GM21576 (cell line): ENCODE results near the gene ADCY7.

ENCODE experiments used
- ATAC-seq: cut with Tn5 transposase; IDR thresholded peaks from one replicate; pipeline ENCODE4 v1.9.1; 2021; ENCODE audit warnings: mild to moderate bottlenecking, moderate library complexity; ENCODE audit not compliant: unreplicated experiment

Gene ADCY7

DNA sequence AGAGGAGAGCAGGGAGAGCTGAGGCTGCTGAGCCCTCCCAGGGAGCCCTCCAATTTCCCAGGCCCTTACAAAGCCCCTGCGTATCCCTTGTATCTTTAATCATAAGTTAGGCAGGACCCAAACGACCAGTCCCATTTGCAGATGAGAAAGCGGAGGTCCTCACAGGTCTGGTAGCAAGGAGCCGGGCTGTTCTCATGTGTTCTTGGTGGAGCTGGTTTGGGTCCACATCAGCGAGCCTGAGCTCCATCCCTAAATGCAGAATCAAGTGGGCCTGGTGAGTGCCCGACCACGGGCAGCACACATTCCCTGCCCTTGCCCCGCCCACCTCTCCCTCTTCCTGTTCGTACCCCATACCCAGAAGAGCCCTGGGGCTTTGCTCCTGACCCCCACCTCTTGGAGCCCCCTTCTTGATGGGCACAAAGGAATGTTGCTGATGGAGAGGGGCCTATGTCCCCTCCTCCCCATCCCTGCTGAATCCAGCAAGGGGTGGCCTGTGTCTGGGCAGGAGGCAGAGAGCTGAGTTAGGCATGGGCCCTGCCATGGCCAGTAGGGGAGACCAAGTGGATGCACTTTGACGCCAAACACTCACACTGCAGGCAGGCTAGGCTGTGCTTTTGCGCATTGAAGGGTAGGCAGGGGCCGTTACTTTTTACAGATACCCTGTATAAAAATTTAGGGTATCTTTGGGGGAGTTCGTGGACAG lies 18.3 kb upstream of the ADCY7 start:
- no peak for ATAC-seq

DNA sequence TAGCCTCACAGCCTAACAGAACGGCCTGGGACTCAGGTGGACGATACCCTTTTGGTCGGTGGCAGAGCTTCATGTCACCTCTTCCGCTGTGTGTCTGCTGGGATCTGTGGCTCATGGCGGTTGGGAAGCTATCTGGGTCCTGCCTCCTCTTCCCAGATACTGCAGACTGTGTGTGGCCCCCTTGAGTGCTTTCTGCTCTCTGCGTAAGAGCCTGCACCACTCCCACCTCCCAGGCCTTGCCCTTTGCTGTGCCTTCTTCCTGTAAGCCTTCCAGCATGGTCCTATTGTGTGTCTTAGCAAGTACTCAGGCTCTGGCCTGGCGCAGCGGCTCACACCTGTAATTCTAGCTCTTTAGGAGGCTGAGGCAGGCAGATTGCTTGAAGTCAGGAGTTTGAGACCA lies 17.5 kb upstream of the ADCY7 start:
- ATAC-seq, result no peak

DNA sequence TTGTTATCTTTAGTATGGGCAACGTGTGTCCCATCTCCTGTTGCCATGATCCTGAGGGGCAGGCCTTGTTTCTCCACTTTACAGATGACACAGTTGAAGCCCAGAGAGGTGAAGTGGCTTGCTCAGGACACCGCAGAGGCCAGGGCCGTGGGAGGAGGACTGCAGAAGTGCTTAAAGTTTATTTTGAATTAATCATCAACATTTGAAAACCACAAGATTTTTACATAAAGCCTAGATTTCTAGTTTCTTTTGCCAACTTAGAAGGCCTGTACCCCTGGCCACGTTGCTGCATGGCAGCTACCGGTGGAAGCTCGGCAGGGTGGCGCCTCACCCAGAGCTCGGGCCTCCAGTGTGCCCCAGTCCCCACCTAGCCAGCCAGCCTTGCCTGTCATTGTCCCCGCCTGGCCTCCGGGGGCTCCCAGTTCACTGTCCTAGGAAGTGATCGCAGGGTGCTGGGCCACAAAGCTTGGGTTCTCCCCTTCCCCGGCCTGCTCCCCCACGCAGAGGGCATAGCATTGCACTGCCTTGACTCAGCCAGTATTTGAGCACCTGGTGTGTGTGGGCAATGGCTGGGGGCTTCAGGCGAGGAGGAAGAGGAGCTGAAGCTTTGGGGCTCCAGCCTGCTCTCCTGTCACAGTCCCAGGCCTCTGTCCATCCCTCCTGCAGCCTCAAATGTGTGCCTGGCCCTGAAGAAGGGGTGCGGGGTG lies 14.8 kb upstream of the ADCY7 start:
- no peak for ATAC-seq

DNA sequence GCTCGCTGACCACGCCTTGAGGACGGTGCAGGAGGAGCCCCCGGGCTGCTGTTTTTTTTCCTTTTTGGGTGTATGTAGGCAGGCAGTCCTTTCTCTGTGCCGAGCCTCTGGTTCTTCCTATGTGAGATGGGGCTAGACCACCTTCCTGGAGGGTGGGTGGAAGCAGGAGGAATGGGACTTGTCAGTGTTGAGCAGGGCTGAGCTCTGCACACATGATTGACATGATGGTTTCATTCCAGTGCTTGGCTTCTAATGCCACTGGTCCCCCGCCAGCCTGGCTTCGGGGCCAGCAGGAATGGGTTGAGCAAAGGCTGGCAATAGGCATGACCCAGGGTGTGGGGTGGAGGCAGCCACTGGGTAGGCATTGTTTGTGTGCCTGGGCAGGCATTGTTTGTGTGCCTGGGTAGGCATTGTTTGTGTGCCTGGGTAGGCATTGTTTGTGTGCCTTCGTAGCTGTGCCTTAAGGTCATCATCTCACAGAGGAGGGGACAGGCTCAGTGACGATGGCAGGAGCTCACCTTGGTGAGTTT lies 14.2 kb upstream of the ADCY7 start:
- no peak for ATAC-seq

DNA sequence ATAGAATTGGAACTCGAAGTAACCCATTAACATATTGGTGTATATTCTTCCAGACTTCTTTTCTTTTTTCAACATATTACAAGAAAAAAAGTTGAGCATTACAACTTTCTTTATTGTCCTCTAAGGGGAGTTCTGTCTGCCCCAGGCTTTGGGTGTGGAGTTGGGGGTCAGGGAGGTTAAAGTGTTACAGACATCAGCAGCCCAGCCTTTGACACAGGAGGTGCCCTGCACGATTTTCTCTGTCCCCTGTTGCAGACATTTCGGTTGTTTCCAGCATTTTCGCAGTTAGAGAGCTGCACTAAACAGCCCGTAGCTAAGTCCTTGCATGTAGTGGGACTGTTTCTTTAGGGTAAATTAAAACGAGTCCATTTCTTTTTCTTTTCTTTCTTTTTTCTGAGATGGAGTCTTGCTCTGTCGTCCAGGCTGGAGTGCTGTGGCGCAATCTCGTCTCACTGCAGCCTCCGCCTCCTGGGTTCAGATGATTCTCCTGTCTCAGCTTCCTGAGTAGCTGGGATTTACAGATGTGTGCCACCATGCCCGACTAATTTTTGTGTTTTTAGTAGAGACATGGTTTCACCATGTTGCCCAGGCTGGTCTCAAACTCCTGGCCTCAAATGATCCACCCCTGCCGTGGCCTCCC lies 13.4 kb upstream of the ADCY7 start:
- ATAC-seq, result no peak

DNA sequence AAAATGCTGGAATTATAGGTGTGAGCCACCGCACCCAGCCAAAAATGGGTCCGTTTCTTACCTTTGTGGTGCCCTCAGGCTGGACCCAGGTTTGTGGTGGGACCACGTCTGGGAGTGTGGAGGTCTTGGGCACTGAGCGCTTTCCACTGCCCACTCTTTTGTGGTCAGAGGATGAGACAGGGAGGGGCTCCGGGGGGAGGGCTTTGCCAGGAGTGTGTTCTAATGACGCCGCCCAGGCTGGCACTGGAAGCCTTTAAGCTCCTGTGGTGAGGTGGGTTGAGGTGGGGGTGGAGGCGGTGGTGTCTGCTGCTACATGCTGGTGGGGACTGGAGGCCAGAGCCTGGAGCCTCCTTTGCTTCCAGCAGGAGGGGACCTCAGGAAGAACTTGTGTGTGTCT lies 12.8 kb upstream of the ADCY7 start:
- no peak for ATAC-seq

DNA sequence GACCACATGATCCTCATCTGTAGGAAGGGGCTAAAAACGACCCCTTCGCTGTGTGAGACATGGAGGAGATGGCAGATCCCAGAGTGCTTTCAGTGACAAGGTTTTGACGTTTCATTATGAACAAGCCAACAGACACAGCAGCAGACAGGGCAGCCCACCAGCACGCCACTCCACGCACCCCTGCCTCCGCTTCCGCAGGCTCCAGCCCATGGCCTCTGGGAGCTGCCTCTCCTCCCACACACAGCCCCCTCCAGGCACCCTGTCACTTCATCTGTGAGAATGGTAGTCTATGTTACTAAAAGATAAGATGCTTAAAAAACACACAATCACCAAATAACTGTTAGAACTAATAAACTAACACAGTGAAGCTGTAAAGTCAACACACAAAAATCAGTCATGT lies 12.3 kb upstream of the ADCY7 start:
- ATAC-seq, result no peak

DNA sequence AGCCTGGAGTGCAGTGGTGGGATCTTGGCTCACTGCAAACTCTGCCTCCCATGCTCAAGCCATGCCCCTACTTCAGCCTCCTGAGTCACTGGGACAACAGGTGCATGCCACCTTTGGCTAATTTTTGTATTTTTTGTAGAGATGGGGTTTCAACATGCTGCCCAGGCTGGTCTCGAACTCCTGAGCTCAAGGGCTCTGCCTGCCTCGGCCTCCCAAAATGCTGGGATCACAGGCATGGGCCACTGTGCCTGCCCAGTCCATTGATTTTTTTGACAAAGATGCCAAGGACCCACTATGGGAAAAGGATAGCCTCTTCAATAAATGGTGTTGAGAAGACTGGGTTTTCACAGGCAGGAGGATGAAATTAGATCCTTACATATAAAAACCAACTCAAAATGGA lies 10.8 kb upstream of the ADCY7 start:
- ATAC-seq, result no peak

DNA sequence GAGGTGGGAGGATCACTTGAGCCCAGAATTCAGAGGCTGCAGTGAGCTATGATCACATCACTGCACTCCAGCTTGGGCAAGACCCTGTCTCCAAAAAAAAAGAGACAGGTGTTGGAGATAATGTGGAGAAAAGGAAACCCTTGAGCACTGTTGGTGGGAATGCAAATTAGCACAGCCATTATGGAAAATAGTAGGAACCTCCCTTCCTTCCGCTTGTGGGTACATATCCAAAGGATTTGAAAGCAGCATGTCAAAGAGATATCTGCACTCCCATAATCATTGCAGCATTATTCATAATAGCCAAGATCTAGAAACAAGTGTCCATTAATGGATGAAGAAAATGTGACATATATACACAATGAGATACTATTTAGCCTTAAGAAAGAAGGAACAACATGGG lies 9.7 kb upstream of the ADCY7 start:
- ATAC-seq, result no peak

DNA sequence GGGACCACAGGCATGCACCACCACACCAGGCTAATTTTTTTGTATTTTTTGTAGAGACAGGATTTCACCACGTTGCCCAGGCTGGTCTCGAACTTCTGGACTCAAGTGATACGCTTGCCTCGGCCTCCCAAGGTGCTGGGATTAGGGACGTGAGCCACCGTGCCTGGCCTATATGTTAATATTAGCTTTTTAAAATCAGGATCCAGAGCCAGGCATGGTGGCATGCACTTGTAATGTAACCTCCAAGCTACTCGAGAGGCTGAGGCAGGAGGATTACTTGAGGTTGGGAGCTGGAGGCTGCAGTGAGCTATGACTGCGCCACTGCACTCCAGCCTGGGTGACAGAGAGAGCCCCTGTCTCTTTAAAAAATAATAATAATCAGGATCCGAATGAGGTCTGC lies 8.5 kb upstream of the ADCY7 start:
- ATAC-seq, result no peak

DNA sequence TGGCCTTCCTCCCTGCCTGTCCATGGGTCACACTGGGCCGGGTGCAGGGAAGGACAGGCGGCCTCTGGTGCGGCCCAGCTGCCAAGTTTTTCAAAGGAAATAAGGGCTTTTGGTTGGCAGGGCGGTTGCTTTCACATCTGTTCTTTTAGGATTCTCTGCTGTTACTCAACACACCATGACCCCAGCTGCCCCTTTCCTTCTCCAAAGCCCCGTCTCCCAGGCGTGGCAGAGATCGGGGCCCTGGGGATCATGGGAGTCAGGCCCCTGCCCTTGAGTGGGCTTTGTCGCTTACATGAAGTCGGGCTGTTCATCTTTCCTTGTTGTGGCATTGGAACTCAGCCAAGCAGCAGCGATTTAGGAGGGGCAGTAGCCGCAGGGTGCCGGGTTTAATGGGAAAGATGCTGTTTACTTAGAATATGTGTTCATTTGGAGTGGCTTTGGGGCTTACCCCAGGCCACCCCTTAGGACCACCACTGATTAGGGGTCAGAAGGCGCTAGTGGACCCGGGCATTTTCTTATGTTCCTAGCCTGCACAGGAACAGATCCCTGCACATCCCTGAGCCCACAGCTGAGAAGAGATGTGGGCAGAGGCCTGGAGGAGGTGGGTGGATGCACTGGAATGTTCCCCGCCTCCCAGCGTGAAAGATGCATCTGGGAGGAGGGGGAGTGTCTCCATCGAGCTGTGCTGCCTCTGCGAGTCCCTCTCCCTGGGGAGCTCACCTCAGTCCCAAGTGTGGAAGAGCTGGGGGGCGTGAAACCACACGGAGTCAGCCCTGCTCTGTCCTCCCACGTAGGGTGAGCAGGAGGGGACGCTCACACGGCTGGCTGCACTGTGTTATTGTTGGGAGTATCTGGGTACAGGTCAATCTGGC lies 6.8 kb upstream of the ADCY7 start:
- ATAC-seq, result no peak

DNA sequence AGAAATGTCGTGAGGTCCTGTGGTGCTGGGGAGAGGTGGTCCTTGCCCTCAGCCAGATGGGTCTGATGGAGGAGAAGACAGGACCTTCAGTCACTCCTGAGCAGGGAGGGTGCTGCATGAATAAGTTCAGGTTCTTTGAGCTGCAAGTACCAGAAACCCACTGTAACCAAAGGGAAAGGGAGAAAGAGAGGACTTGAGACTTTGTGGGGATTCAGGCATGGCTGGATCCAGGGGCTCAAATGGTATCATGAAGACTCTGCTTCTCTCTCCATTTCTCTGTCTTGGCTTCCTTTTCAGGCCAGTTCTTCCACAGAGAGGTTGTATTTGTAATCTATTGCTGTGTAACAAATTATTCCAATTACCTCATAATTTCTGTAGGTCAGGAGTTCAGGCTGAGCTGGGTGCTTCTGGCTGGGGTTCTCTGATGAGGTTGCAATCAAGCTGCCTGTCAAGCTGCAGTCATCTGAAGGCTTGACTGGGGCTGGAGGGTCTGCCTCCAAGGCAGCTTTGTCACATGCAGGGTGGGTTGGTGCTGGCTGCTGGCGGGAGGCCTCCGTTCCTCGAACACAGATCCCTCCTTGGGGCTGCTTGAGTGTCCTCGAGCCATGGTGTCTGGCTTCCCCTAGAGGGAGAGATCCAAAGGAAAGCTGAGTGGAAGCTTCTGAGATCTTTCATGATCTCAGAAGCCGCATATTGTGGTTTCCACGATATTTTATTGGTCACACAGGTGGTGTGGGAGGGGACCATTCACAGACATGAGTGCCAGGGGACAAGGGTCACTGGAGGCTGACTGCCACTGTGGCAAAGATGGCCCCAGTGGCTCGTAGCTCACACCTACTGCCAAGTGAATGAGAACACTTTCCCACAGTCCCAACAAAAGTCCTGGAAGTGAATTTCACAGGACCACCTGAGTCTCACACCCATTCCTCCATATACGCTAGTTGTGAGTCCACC lies 5.9 kb upstream of the ADCY7 start:
- no peak for ATAC-seq

DNA sequence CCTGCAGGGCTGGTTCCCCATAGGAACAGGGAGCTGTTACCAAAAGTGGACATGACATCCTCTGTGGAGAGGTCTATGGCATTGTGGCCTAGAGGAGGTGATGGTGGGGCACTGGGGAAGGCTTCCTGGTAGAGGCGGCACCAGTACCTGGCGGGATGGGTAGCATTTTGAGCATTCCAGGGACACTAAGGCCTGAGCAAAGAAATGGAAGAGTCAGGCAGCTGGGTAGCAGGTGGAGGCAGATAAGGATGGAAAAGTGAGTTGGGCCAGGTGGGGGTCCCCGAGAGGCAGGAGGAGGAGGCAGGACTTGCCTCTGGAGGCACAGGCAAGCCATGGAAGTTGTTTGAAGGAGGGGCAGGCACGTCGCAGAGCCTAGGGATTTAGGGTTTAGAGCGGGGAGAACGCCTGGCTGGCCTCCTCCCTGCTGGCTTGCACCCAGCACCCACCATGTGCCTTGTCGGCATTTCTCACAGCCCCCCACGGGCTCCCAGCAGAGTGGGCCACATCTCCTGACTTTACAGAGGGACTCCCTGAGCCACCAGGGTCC lies 5.1 kb upstream of the ADCY7 start:
- ATAC-seq, result no peak

DNA sequence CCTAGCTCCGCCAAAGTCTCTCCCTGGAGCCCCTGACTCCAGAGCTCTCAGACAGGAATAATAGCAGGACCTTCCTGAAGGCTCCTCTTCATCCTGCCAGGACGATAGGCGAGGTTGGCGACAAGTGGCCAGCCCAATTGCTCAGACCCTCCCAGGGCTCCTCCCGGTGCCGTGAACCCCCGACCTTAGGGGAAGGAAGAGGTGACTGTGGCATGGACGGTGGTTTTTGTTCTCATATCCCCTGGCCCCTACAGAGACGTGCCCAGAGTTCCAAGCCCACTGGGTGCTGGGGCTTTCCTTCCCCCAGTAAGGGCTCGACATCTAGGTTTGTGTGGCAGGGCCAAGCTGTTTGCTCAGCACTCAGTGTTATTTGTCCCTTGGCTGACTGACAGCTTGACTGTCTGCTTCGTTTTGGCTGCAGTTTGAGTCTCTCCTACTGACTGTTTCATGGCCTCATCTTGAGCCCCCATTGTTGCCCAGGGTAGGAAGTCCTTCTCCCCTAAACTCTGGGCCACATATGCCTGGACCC lies 4.6 kb upstream of the ADCY7 start:
- no peak for ATAC-seq

DNA sequence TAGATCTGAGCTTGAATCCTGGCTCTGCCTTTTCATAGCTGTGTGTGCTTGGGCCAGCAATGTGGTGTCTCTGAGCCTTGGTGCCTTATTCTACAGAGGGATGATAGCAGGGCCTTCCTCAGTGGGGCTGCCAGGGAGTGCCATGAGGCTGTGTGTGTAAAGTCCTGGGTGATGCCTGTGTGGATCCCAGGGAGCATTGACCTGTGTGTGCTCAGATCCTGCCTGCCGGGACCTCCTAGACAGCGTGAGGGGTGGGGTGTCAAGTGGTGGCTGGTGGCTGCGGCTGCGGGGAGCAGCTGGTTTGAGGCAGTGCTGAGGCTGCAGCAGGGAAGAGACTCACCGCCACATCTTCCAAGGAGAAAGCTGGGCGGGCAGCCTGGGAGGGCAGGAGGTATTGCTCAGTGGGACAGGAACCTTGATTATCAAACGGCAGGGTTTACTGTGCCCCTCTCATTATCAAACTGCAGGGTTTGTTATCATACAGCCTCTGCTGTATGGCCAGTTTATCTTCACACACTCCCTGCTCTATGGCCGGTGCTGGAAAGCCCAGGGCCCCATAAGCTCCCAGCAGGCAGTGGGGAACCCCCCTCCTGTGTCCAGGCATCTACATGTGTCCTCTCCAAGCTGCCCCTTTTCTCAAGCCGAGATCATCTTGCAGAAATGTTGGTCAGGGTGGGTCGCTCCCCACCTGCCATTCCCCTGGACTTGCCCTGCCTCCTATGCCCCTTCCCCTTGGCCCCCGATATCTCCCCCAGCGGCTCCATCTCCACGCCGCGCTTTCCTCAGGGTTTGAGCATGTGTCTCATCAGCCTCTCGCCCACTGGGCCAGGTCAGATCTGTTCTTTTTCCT lies 3.1 kb upstream of the ADCY7 start:
- ATAC-seq, result no peak

DNA sequence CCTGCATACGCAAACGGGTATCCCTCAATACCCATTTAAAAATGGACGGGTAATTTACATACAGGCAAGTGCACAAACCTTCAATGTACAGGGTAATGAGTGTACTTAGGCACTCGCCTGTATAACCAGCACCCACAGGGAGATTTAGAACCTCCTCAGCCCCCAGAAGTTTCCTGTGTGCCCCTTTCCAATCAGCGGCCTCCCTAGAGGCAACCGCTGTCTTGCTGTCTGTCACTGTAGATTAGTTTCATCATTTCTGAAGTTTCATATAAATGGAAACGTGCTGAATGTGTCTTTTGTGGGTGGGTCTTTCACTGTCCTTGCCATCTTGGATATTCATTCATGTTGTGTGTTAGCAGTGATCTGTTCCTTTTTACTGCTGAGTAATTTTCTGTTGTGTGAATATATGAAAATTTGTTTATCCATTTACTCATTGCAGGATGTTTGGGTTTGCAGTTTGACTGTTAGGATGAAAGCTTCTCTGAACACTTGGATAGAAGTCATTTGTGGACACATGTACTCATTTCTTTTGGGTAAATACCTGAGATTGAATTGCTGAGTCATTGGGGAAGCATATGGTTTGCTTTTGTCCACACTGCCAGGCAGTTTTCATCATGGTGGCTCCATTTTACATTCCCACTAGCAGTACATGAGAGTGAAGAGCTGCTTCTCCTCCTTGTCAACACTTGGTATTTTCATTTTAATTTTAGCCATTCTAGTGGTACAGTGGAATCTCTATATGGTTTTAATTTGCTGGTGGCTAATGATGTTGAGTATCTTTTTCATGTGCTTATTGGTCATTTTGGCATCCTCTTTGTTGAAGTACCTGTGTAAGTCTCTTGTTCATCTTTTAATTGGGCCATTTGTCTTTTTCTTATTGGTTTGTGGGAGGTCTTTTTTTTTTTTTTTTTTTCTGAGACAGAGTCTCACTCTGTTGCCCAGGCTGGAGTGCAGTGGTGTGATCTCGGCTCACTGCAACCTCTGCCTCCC lies 2.1 kb upstream of the ADCY7 start:
- ATAC-seq, result no peak

DNA sequence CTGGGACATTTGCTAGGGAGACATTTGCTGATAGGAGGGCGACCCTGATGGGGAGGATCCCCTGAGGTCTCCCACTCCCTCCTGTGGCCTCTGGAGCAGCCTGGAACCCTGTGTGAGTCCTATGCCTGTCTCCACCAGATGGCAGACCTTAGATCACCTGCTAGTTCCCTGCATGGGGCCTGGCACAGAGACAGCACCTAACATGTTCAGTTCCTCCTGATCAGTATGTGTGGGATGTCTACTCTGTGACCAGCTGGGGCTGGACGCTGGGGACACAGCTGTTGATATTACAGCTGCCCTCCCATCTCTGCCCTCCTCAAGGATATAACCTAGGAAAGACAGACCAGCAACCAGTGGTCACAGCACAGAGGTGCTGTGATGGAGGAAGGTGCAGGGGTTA lies 1.1 kb upstream of the ADCY7 start:
- ATAC-seq, result peak; percentile 36
